Activated T-cell treated with anti-CD3 and anti-CD28 coated beads, Interleukin-2, amount 50 U/mL, for 24 hours (primary cell): ENCODE results near the gene TJP1.

ENCODE experiments used
- DNase-seq: peaks from one replicate; pipeline ENCODE4 v3.0.0-alpha.2; 2020
- H3K27ac Mint-ChIP-seq: 2 replicates; pipeline ENCODE4 v1.8.0; 2020; ENCODE audit warnings: mild to moderate bottlenecking, mixed read lengths
- H3K27me3 Mint-ChIP-seq: 2 replicates; pipeline ENCODE4 v1.8.0; 2020; ENCODE audit warnings: mixed read lengths
- H3K36me3 Mint-ChIP-seq: 2 replicates; pipeline ENCODE4 v1.8.0; 2020; ENCODE audit warnings: low read depth, mixed read lengths
- H3K4me1 Mint-ChIP-seq: 2 replicates; pipeline ENCODE4 v1.8.0; 2020; ENCODE audit warnings: low read depth, mixed read lengths
- H3K4me3 Mint-ChIP-seq: 2 replicates; pipeline ENCODE4 v1.8.0; 2020; ENCODE audit warnings: mild to moderate bottlenecking, moderate library complexity, mixed read lengths
- H3K9me3 Mint-ChIP-seq: 2 replicates; pipeline ENCODE4 v1.8.0; 2020; ENCODE audit warnings: mixed read lengths

Gene TJP1

GRCh38 chr15:29822100-29822683 lies at the start of gene TJP1:
TJP1 (minus strand) TSS chr15:29822468; CDS start chr15:29822028, 440 bp downstream.
- Mint-ChIP-seq H3K9me3 (peaks cover 10% of the 10 kb centered on the region), H3K27ac (no peak within 1 kb of the TSS), H3K27me3 (peaks cover 74% of the 10 kb centered on the region), H3K36me3 (peaks cover 3% of the 10 kb centered on the region), H3K4me3 (peak within 1 kb of the TSS; percentile 33), H3K4me1 (peaks cover 28% of the 10 kb centered on the region)
- no peak for DNase-seq

- H3K9me3 Mint-ChIP-seq, result no peaks in the 10 kb centered on the region
Measured at GRCh38 chr15:29871401-29871800, 49.1 kb upstream of the TJP1 start.

GRCh38 chr15:29870495-29871151 lies 48.4 kb upstream of the TJP1 start:
- H3K36me3 Mint-ChIP-seq, result no peaks in the 10 kb centered on the region
- peaks cover 36% of the 10 kb centered on the region for H3K27me3 Mint-ChIP-seq
- DNase-seq, result no peak
- no peaks in the 10 kb centered on the region for H3K9me3 Mint-ChIP-seq
- no peak overlapping the region for H3K4me3 Mint-ChIP-seq
- H3K4me1 Mint-ChIP-seq, result no peaks in the 10 kb centered on the region
- H3K27ac Mint-ChIP-seq, result no peak overlapping the region

More at GRCh38 chr15:29871401-29871800, 49.1 kb upstream of the TJP1 start:
- H3K36me3 Mint-ChIP-seq, result no peaks in the 10 kb centered on the region
- peaks cover 32% of the 10 kb centered on the region for H3K27me3 Mint-ChIP-seq
- H3K4me3 Mint-ChIP-seq, result no peak overlapping the region
- DNase-seq, result no peak
- no peak overlapping the region for H3K27ac Mint-ChIP-seq
- H3K4me1 Mint-ChIP-seq, result no peaks in the 10 kb centered on the region

DNA sequence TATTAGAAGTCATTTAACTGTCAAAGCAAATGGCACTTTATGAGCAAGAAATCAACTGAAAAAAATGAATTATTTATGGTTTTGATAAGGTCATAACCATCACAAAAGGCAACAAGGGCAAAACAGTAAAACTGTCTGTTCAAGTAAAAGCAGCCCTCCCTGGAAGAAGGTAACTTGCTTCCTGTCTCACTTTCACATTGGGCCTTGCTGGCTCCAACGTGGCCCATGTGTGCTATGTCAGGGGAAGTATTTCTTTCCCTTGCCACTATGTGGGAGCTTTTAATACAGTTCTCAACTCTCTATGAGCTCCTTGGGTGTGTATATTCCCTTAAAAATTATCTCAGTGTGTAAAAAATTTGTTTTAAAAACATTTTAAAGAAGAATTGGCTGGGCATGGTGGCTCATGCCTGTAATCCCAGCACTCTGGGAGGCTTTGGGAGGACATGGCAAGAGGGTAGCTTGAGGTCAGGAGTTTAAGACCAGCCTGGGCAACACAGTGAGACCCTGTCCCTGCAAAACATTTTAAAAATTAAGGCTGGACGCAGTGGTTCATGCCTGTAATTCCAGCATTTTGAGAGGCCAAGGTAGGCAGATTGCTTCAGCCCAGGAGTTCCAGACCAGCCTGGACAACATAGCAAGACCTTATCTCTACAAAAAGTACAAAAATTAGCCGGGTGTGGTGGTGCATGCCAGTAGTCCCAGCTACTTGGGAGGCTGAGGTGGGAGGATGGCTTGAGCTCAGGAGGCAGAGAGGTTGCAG lies 45.2 kb upstream of the TJP1 start:
- H3K27ac Mint-ChIP-seq, result no peak overlapping the region
- no peak for DNase-seq
- H3K4me1 Mint-ChIP-seq, result no peaks in the 10 kb centered on the region
- H3K9me3 Mint-ChIP-seq, result no peaks in the 10 kb centered on the region
- no peaks in the 10 kb centered on the region for H3K36me3 Mint-ChIP-seq
- H3K4me3 Mint-ChIP-seq, result no peak overlapping the region
- H3K27me3 Mint-ChIP-seq, result peaks cover 42% of the 10 kb centered on the region

GRCh38 chr15:29866337-29866736 lies 44.1 kb upstream of the TJP1 start:
- DNase-seq, result no peak
- Mint-ChIP-seq H3K9me3 (no peaks in the 10 kb centered on the region), H3K4me1 (no peaks in the 10 kb centered on the region), H3K36me3 (no peaks in the 10 kb centered on the region), H3K4me3 (no peak overlapping the region), H3K27ac (no peak overlapping the region), H3K27me3 (peaks cover 50% of the 10 kb centered on the region)

- DNase-seq, result no peak
- no peaks in the 10 kb centered on the region for H3K9me3 Mint-ChIP-seq
- H3K4me1 Mint-ChIP-seq, result no peaks in the 10 kb centered on the region
- H3K36me3 Mint-ChIP-seq, result no peaks in the 10 kb centered on the region
- H3K27me3 Mint-ChIP-seq, result peaks cover 55% of the 10 kb centered on the region
- H3K27ac Mint-ChIP-seq, result no peak overlapping the region
- no peak overlapping the region for H3K4me3 Mint-ChIP-seq
Measured at GRCh38 chr15:29864501-29864900, 42.2 kb upstream of the TJP1 start.

DNA sequence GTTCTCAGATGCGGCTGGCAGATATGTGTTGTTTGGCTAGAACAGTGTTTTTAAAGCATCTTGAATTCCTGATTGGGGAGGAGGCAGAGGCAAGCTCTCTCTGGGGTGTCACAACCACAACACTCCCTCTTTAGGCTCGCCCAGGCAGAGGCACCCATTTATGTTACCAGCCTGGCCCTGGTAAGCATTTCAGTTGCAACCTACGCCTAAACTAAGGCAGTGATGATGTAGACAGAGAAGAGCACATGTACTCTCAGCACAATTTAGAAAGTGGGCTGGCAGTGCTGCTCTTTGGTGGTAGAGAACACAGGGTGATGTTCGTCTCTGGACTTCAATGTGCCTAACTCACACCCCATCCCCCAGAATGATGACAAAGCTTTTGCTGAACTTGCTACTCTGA lies 41.2 kb upstream of the TJP1 start:
- no peak overlapping the region for H3K27ac Mint-ChIP-seq
- no peak for DNase-seq
- H3K4me3 Mint-ChIP-seq, result no peak overlapping the region
- H3K27me3 Mint-ChIP-seq, result peaks cover 49% of the 10 kb centered on the region
- no peaks in the 10 kb centered on the region for H3K4me1 Mint-ChIP-seq
- H3K9me3 Mint-ChIP-seq, result no peaks in the 10 kb centered on the region
- no peaks in the 10 kb centered on the region for H3K36me3 Mint-ChIP-seq

GRCh38 chr15:29862271-29862670 lies 40.0 kb upstream of the TJP1 start:
- H3K27me3 Mint-ChIP-seq, result peaks cover 44% of the 10 kb centered on the region
- H3K9me3 Mint-ChIP-seq, result no peaks in the 10 kb centered on the region
- H3K27ac Mint-ChIP-seq, result no peak overlapping the region
- DNase-seq, result no peak
- no peaks in the 10 kb centered on the region for H3K36me3 Mint-ChIP-seq
- no peak overlapping the region for H3K4me3 Mint-ChIP-seq
- no peaks in the 10 kb centered on the region for H3K4me1 Mint-ChIP-seq

GRCh38 chr15:29860872-29861271 lies 38.6 kb upstream of the TJP1 start:
- Mint-ChIP-seq H3K36me3 (no peaks in the 10 kb centered on the region), H3K9me3 (peaks cover 3% of the 10 kb centered on the region), H3K4me3 (no peak overlapping the region), H3K4me1 (no peaks in the 10 kb centered on the region), H3K27ac (no peak overlapping the region), H3K27me3 (peaks cover 43% of the 10 kb centered on the region)
- DNase-seq, result no peak

- H3K4me1 Mint-ChIP-seq, result no peaks in the 10 kb centered on the region
- H3K9me3 Mint-ChIP-seq, result peaks cover 3% of the 10 kb centered on the region
- H3K27me3 Mint-ChIP-seq, result peaks cover 40% of the 10 kb centered on the region
- H3K36me3 Mint-ChIP-seq, result no peaks in the 10 kb centered on the region
- DNase-seq, result no peak
- no peak overlapping the region for H3K4me3 Mint-ChIP-seq
- H3K27ac Mint-ChIP-seq, result no peak overlapping the region
Measured at GRCh38 chr15:29859973-29860715, 37.9 kb upstream of the TJP1 start.

GRCh38 chr15:29859293-29859692 lies 37.0 kb upstream of the TJP1 start:
- no peak overlapping the region for H3K4me3 Mint-ChIP-seq
- H3K27me3 Mint-ChIP-seq, result peaks cover 40% of the 10 kb centered on the region
- H3K9me3 Mint-ChIP-seq, result peaks cover 3% of the 10 kb centered on the region
- no peaks in the 10 kb centered on the region for H3K4me1 Mint-ChIP-seq
- no peak overlapping the region for H3K27ac Mint-ChIP-seq
- DNase-seq, result no peak
- H3K36me3 Mint-ChIP-seq, result no peaks in the 10 kb centered on the region

GRCh38 chr15:29857221-29857789 lies 35.0 kb upstream of the TJP1 start:
- no peak overlapping the region for H3K27ac Mint-ChIP-seq
- DNase-seq, result no peak
- no peak overlapping the region for H3K4me3 Mint-ChIP-seq
- H3K9me3 Mint-ChIP-seq, result peaks cover 3% of the 10 kb centered on the region
- H3K36me3 Mint-ChIP-seq, result no peaks in the 10 kb centered on the region
- peaks cover 39% of the 10 kb centered on the region for H3K27me3 Mint-ChIP-seq
- H3K4me1 Mint-ChIP-seq, result no peaks in the 10 kb centered on the region

DNA sequence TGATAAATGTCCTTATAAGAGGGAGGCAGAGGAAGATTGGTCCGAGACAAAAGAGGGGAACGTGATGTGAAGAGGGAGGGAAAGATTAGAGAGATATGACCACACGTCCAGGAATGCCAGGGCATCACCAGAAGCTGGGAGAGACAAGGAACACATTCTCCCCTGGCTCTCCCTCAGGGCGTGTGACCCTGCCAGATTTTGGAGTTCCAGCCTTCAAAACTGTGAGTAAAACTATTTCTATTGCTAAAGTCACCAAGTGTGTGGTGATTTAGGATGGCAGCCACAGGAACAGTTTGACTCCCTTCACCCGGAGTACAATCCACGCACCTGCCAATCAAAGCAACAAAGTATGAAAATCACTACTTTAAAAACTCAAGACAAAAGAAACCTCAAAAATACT lies 32.1 kb upstream of the TJP1 start:
- H3K36me3 Mint-ChIP-seq, result no peaks in the 10 kb centered on the region
- peaks cover 21% of the 10 kb centered on the region for H3K27me3 Mint-ChIP-seq
- no peaks in the 10 kb centered on the region for H3K4me1 Mint-ChIP-seq
- no peak for DNase-seq
- H3K9me3 Mint-ChIP-seq, result peaks cover 3% of the 10 kb centered on the region
- H3K27ac Mint-ChIP-seq, result no peak overlapping the region
- H3K4me3 Mint-ChIP-seq, result no peak overlapping the region

- H3K27me3 Mint-ChIP-seq, result peaks cover 21% of the 10 kb centered on the region
Measured at GRCh38 chr15:29853211-29853987, 31.1 kb upstream of the TJP1 start.

More at GRCh38 chr15:29853211-29853987, 31.1 kb upstream of the TJP1 start:
- no peak overlapping the region for H3K27ac Mint-ChIP-seq
- H3K4me3 Mint-ChIP-seq, result no peak overlapping the region
- DNase-seq, result no peak
- no peaks in the 10 kb centered on the region for H3K36me3 Mint-ChIP-seq
- peaks cover 3% of the 10 kb centered on the region for H3K9me3 Mint-ChIP-seq
- no peaks in the 10 kb centered on the region for H3K4me1 Mint-ChIP-seq
